K562 (cell line): ENCODE measurements around the gene DLGAP3. TPM values are rescaled to one million over a fixed set of nuclear protein-coding genes. Genes with fewer than 3 reads are reported as not detected.

Source experiments
- CXXC5 ChIP-seq: fragments of 250-450 bp; sonication (Bioruptor Pico); IDR thresholded peaks from 2 replicates; pipeline ENCODE4 v1.8.0; 2022; ENCODE audit warnings: inconsistent platforms, mild to moderate bottlenecking, moderate library complexity
- HDAC8 ChIP-seq: fragments of 450-650 bp; IDR thresholded peaks from 2 replicates; pipeline ENCODE4 v1.6.1; 2016; ENCODE audit warnings: mild to moderate bottlenecking, missing genetic modification characterization, moderate library complexity, missing compliant biosample characterization
- MCM2 ChIP-seq: fragments of 450-650 bp; IDR thresholded peaks from 2 replicates; pipeline ENCODE4 v1.6.1; 2017; ENCODE audit warnings: low read depth, mild to moderate bottlenecking
- MTA2 ChIP-seq: fragments of 450-650 bp; IDR thresholded peaks from 2 replicates; pipeline ENCODE4 v1.6.1; 2016; ENCODE audit warnings: low read depth
- PML ChIP-seq: IDR thresholded peaks from 2 replicates; pipeline ENCODE4 v1.6.1; 2012; ENCODE audit warnings: low read length, inconsistent platforms
- PPARD ChIP-seq: fragments of 250-450 bp; sonication (Bioruptor Pico); IDR thresholded peaks from 2 replicates; pipeline ENCODE4 v1.8.0; 2022; ENCODE audit warnings: inconsistent platforms, mild to moderate bottlenecking, moderate library complexity
- PTRF ChIP-seq: fragments of 450-650 bp; IDR thresholded peaks from 2 replicates; pipeline ENCODE4 v1.6.1; 2016; ENCODE audit warnings: mild to moderate bottlenecking, missing genetic modification characterization, missing compliant biosample characterization
- RBBP5 ChIP-seq: fragments of 200-600 bp; sonication (generic); IDR thresholded peaks from 2 replicates; pipeline ENCODE4 v1.6.1; 2012; ENCODE audit warnings: borderline replicate concordance, mild to moderate bottlenecking, low read length, control low read depth, inconsistent platforms; ENCODE audit not compliant: insufficient read depth, poor library complexity, severe bottlenecking
- RBM34 ChIP-seq: fragments of 200-400 bp; formaldehyde crosslinking; IDR thresholded peaks from 2 replicates; pipeline ENCODE4 v1.6.1; 2018; ENCODE audit warnings: low read length, borderline replicate concordance; ENCODE audit not compliant: insufficient read depth
- RFX5 ChIP-seq: IDR thresholded peaks from 2 replicates; pipeline ENCODE4 v1.6.1; 2011; ENCODE audit warnings: low read depth, mild to moderate bottlenecking, improper control_type of control experiment, low read length
- RFX7 ChIP-seq: fragments of 250-450 bp; sonication (Bioruptor Pico); IDR thresholded peaks from 2 replicates; pipeline ENCODE4 v1.5.1; 2021; ENCODE audit warnings: mild to moderate bottlenecking
- XRCC5 ChIP-seq: fragments of 200-400 bp; formaldehyde crosslinking; IDR thresholded peaks from 2 replicates; pipeline ENCODE4 v1.6.1; 2017; ENCODE audit warnings: low read depth, mild to moderate bottlenecking, low read length
- ZEB2 ChIP-seq: fragments of 450-650 bp; IDR thresholded peaks from 2 replicates; pipeline ENCODE4 v1.6.1; 2016
- ZNF3 ChIP-seq: fragments of 250-450 bp; sonication (Bioruptor Pico); IDR thresholded peaks from 2 replicates; pipeline ENCODE4 v1.5.0; 2021; ENCODE audit warnings: mild to moderate bottlenecking, moderate library complexity
- ZNF589 ChIP-seq: fragments of 200-800 bp; sonication (Bioruptor generic); IDR thresholded peaks from 2 replicates; pipeline ENCODE4 v1.6.1; 2016; ENCODE audit warnings: low read depth, missing genetic modification characterization, missing compliant biosample characterization
- polyA plus RNA-seq, 8 experiments: library from polyadenylated mRNA; depleted of rRNA in 4 of 8; stranded (reverse) in 5 of 8; unstranded in 3 of 8; fragments of >200 nt; fragmentation: Nextera tagmentation in 2 of 8; fragmentation: Illumina TruSeq in 1 of 8; extraction: Ambion mirVana in 2 of 8; extraction: Trizol in 1 of 8; gene quantifications; 2 replicates each; pipeline versions ENCODE4 v1.2.1 to v1.2.3, GENCODE V29; 2011 to 2014; ENCODE audit warnings: inconsistent platforms in 1 of 8, missing spikeins in 1 of 8
- total RNA-seq, 7 experiments: library from RNA; depleted of rRNA in 6 of 7; stranded (reverse); fragments of >200 nt in 6 of 7; fragmentation: Illumina TruSeq in 2 of 7; extraction: Trizol in 2 of 7; gene quantifications; 2 replicates each; pipeline versions ENCODE4 v1.2.1 to v1.2.3, GENCODE V29; 2011 to 2021; ENCODE audit warnings: low replicate concordance in 1 of 7
- TF ChIP-seq, protein P1 (sequence below): fragments of 450-650 bp; formaldehyde crosslinking; IDR thresholded peaks from 2 replicates; pipeline ENCODE4 v1.4.0; 2022; ENCODE audit warnings: missing genetic modification characterization
- TF ChIP-seq, protein P2 (sequence below): fragments of 450-650 bp; IDR thresholded peaks from 2 replicates; pipeline ENCODE4 v1.6.1; 2016; ENCODE audit warnings: antibody characterized with exemption
- TF ChIP-seq, protein P3 (sequence below): sonication (generic); formaldehyde crosslinking; IDR thresholded peaks from 2 replicates; pipeline ENCODE4 v1.8.1; 2023; ENCODE audit warnings: missing genetic modification reagents, mild to moderate bottlenecking, borderline replicate concordance
- TF ChIP-seq, protein P4 (sequence below): sonication (generic); formaldehyde crosslinking; IDR thresholded peaks from 2 replicates; pipeline ENCODE4 v1.8.0; 2022; ENCODE audit warnings: mild to moderate bottlenecking, missing genetic modification reagents, borderline replicate concordance

DLGAP3 gene
- total and polyA plus RNA-seq, 9 of the 15 experiments (the other 6 are each of a cell fraction or from before 2014, with no cell fraction given): 0.01 to 0.16 (median 0.07) TPM; not detected in 6

DNA sequence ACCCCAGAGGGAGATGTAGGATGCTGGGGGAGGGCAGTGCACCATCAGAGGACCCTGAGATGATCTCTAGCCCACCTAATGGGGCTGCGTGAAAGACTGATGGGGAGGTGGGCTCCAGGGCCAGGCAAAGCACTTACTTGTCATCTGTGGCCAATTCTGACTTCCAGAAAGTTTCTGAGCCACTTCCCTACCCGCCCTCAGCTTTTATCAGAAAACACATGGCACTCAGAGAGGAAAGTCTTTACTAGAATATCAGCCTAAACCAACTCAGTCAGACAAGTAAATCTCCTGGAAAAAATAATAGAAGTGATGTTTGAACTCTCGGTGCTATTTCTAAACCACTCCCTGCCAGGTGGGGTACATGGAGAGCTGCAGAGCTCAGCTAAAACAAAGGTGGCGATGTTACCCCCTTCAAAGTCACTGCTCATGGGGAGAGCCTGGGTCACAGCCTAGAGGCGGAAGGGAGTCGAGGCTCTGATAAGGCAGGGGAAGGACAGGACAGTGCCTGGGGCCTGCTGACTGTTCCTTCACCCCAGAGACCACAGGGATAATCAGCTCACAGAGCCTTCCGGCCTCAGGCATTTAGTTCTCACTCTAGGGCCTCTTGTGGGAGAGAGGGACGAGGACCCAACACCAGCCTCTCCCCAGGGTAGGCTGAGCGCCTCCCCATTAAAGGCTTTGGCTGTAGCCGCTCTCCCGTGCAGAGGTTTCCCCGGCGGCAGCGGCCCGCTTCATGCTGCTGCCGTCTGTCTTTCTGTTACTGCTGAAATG is 84.1 kb downstream of the DLGAP3 start (continued):
- TF ChIP-seq RFX5 (no peak), RBM34 (no peak), ZNF589 (CRISPR knock-in tag) (no peak), ZNF3 (CRISPR knock-in tag) (no peak), XRCC5 (0 out of 2 replicates have a peak, but pooled peaks have one; percentile 52), CXXC5 (CRISPR knock-in tag) (peak; percentile 63), PPARD (no peak), MTA2 (no peak), RFX7 (no peak), PML (no peak), ZEB2 (peak; percentile 36; the same call in 1 of the 2 replicates), HDAC8 (no peak), RBBP5 (no peak), PTRF (no peak), MCM2 (no peak)
- TF ChIP-seq, protein P1, sequence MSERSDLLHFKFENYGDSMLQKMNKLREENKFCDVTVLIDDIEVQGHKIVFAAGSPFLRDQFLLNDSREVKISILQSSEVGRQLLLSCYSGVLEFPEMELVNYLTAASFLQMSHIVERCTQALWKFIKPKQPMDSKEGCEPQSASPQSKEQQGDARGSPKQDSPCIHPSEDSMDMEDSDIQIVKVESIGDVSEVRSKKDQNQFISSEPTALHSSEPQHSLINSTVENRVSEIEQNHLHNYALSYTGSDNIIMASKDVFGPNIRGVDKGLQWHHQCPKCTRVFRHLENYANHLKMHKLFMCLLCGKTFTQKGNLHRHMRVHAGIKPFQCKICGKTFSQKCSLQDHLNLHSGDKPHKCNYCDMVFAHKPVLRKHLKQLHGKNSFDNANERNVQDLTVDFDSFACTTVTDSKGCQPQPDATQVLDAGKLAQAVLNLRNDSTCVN (CRISPR knock-in tag): no peak
- TF ChIP-seq, protein P2, sequence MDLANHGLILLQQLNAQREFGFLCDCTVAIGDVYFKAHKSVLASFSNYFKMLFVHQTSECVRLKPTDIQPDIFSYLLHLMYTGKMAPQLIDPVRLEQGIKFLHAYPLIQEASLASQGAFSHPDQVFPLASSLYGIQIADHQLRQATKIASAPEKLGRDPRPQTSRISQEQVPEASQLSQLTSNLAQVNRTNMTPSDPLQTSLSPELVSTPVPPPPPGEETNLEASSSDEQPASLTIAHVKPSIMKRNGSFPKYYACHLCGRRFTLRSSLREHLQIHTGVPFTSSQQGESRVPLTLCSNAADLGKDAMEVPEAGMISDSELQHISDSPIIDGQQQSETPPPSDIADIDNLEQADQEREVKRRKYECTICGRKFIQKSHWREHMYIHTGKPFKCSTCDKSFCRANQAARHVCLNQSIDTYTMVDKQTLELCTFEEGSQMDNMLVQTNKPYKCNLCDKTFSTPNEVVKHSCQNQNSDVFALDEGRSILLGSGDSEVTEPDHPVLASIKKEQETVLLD: no peak; the same call in 1 of the 2 replicates
- TF ChIP-seq, protein P3, sequence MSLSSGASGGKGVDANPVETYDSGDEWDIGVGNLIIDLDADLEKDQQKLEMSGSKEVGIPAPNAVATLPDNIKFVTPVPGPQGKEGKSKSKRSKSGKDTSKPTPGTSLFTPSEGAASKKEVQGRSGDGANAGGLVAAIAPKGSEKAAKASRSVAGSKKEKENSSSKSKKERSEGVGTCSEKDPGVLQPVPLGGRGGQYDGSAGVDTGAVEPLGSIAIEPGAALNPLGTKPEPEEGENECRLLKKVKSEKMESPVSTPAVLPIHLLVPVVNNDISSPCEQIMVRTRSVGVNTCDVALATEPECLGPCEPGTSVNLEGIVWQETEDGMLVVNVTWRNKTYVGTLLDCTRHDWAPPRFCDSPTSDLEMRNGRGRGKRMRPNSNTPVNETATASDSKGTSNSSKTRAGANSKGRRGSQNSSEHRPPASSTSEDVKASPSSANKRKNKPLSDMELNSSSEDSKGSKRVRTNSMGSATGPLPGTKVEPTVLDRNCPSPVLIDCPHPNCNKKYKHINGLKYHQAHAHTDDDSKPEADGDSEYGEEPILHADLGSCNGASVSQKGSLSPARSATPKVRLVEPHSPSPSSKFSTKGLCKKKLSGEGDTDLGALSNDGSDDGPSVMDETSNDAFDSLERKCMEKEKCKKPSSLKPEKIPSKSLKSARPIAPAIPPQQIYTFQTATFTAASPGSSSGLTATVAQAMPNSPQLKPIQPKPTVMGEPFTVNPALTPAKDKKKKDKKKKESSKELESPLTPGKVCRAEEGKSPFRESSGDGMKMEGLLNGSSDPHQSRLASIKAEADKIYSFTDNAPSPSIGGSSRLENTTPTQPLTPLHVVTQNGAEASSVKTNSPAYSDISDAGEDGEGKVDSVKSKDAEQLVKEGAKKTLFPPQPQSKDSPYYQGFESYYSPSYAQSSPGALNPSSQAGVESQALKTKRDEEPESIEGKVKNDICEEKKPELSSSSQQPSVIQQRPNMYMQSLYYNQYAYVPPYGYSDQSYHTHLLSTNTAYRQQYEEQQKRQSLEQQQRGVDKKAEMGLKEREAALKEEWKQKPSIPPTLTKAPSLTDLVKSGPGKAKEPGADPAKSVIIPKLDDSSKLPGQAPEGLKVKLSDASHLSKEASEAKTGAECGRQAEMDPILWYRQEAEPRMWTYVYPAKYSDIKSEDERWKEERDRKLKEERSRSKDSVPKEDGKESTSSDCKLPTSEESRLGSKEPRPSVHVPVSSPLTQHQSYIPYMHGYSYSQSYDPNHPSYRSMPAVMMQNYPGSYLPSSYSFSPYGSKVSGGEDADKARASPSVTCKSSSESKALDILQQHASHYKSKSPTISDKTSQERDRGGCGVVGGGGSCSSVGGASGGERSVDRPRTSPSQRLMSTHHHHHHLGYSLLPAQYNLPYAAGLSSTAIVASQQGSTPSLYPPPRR (CRISPR knock-in tag): no peak
- TF ChIP-seq, protein P4, sequence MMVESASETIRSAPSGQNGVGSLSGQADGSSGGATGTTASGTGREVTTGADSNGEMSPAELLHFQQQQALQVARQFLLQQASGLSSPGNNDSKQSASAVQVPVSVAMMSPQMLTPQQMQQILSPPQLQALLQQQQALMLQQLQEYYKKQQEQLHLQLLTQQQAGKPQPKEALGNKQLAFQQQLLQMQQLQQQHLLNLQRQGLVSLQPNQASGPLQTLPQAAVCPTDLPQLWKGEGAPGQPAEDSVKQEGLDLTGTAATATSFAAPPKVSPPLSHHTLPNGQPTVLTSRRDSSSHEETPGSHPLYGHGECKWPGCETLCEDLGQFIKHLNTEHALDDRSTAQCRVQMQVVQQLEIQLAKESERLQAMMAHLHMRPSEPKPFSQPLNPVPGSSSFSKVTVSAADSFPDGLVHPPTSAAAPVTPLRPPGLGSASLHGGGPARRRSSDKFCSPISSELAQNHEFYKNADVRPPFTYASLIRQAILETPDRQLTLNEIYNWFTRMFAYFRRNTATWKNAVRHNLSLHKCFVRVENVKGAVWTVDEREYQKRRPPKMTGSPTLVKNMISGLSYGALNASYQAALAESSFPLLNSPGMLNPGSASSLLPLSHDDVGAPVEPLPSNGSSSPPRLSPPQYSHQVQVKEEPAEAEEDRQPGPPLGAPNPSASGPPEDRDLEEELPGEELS (CRISPR knock-in tag): no peak
